GM19238 (cell line): ENCODE results near the gene SMIM28.
"Not testable (repeated sequence)": the region's sequence is repeated elsewhere in the genome, so short reads cannot be mapped to it uniquely, and the experiment has no call there.

Source experiments
- DNase-seq: peaks from one replicate; pipeline ENCODE4 v3.0.0; 2011; ENCODE audit warnings: low spot score; ENCODE audit not compliant: insufficient read length

The SMIM28 gene

GRCh38 chr6:138377844-138378243 is at the start of gene SMIM28:
Gene SMIM28 (plus strand): TSS chr6:138377905. CDS start chr6:138378073, 168 bp downstream.
- no peak for DNase-seq

GRCh38 chr6:138328210-138328609 is 49.5 kb upstream of the SMIM28 start:
- no peak for DNase-seq

GRCh38 chr6:138330763-138331162 is 46.9 kb upstream of the SMIM28 start:
- DNase-seq: no peak

GRCh38 chr6:138331444-138331843 is 46.3 kb upstream of the SMIM28 start:
- no peak for DNase-seq

- no peak for DNase-seq
Observed at GRCh38 chr6:138331984-138332383, 45.7 kb upstream of the SMIM28 start.

- DNase-seq: no peak
Observed at GRCh38 chr6:138334000-138334399, 43.7 kb upstream of the SMIM28 start.

GRCh38 chr6:138334963-138335362 is 42.7 kb upstream of the SMIM28 start:
- no peak for DNase-seq

- DNase-seq: no peak
Observed at GRCh38 chr6:138336221-138336620, 41.5 kb upstream of the SMIM28 start.

- DNase-seq: no peak
Observed at GRCh38 chr6:138337076-138337475, 40.6 kb upstream of the SMIM28 start.

GRCh38 chr6:138339024-138339423 is 38.7 kb upstream of the SMIM28 start:
- DNase-seq: no peak

- DNase-seq: no peak
Observed at GRCh38 chr6:138341176-138341575, 36.5 kb upstream of the SMIM28 start.

GRCh38 chr6:138343112-138343511 is 34.6 kb upstream of the SMIM28 start:
- no peak for DNase-seq

- no peak for DNase-seq
Observed at GRCh38 chr6:138345565-138346285, 32.0 kb upstream of the SMIM28 start.

GRCh38 chr6:138346302-138347195 is 31.2 kb upstream of the SMIM28 start:
- no peak for DNase-seq

- no peak for DNase-seq
Observed at GRCh38 chr6:138347864-138348263, 29.8 kb upstream of the SMIM28 start.

GRCh38 chr6:138349891-138350290 is 27.8 kb upstream of the SMIM28 start:
- DNase-seq: no peak

GRCh38 chr6:138357928-138358327 is 19.8 kb upstream of the SMIM28 start:
- no peak for DNase-seq

GRCh38 chr6:138368684-138369083 is 9.0 kb upstream of the SMIM28 start:
- DNase-seq: not testable (repeated sequence)

- no peak for DNase-seq
Observed at GRCh38 chr6:138370631-138371451, 6.9 kb upstream of the SMIM28 start.

GRCh38 chr6:138371452-138371711 is 6.3 kb upstream of the SMIM28 start:
- no peak for DNase-seq

- DNase-seq: no peak
Observed at GRCh38 chr6:138371720-138372119, 6.0 kb upstream of the SMIM28 start.
